ENCODE data around the gene IFIH1. TPM values are rescaled to one million over a fixed set of nuclear protein-coding genes. Genes with fewer than 3 reads are reported as not detected.

The IFIH1 gene
- total RNA-seq, 4 donors from 2014 or later = 7.9 to 15.8 (median 8.7) TPM

GRCh38 chr2:162226836-162227235 lies 91.6 kb downstream of the IFIH1 start:
- TF ChIP-seq POLR2A (IDR thresholded peaks at IDR 0.05) (no peak), CTCF (IDR thresholded peaks at IDR 0.05) (no peak)
- intact Hi-C loops (cut with DNase I; ENCODE audit: low total_unique reads) = no loop called here
- no peak overlapping the region for H3K4me3 ChIP-seq (ENCODE audit: low read depth, poor library complexity, severe bottlenecking)
- no peak for DNase-seq (ENCODE audit: low spot score in 2 of 2)

- H3K4me3 ChIP-seq (ENCODE audit: low read depth, poor library complexity, severe bottlenecking) = no peak overlapping the region
- WGBS, 2 donors = 62 to 65% methylated on average over 11 of the region's 11 CpGs
- peak; percentile 53 to 91 for DNase-seq (ENCODE audit: low spot score in 2 of 2)
- TF ChIP-seq POLR2A (IDR thresholded peaks at IDR 0.05) (no peak), CTCF (IDR thresholded peaks at IDR 0.05) (peak in 1 of 3 donors; percentile 56)
- intact Hi-C loops (cut with DNase I; ENCODE audit: low total_unique reads) = loop anchor here (5.0 kb wide), 1 partner anchor 76 kb away; no protein-coding TSS in a partner anchor
These were observed 97.4 kb downstream of the IFIH1 start for GRCh38 chr2:162221064-162221463.

- no peak for TF ChIP-seq CTCF (IDR thresholded peaks at IDR 0.05)
- no peak for TF ChIP-seq POLR2A (IDR thresholded peaks at IDR 0.05)
- 42 to 51% methylated on average over 1 of the region's 1 CpG for WGBS, 2 donors
- intact Hi-C loops (cut with DNase I; ENCODE audit: low total_unique reads) = loop anchor here (5.0 kb wide), 1 partner anchor 77 kb away; no protein-coding TSS in a partner anchor
- H3K4me3 ChIP-seq (ENCODE audit: low read depth, poor library complexity, severe bottlenecking) = no peak overlapping the region
- DNase-seq (ENCODE audit: low spot score in 2 of 2) = no peak
These were observed 98.1 kb downstream of the IFIH1 start for GRCh38 chr2:162220368-162220767.

GRCh38 chr2:162219426-162219825 lies 99.1 kb downstream of the IFIH1 start:
- no peak for DNase-seq (ENCODE audit: low spot score in 2 of 2)
- no peak overlapping the region for H3K4me3 ChIP-seq (ENCODE audit: low read depth, poor library complexity, severe bottlenecking)
- 50 to 67% methylated on average over 4 of the region's 4 CpGs for WGBS, 2 donors
- intact Hi-C loops (cut with DNase I; ENCODE audit: low total_unique reads) = no loop called here
- TF ChIP-seq POLR2A (IDR thresholded peaks at IDR 0.05) (no peak), CTCF (IDR thresholded peaks at IDR 0.05) (no peak)

- no peak overlapping the region for H3K4me3 ChIP-seq (ENCODE audit: low read depth, poor library complexity, severe bottlenecking)
- WGBS, 2 donors = 57 to 61% methylated on average over 1 of the region's 1 CpG
- intact Hi-C loops (cut with DNase I; ENCODE audit: low total_unique reads) = no loop called here
- no peak for TF ChIP-seq POLR2A (IDR thresholded peaks at IDR 0.05)
- no peak for TF ChIP-seq CTCF (IDR thresholded peaks at IDR 0.05)
- no peak for DNase-seq (ENCODE audit: low spot score in 2 of 2)
These were observed 100.9 kb downstream of the IFIH1 start for GRCh38 chr2:162217598-162217997.

Other genes starting within 250 kb of the IFIH1 start
- 1 to 10 TPM; 3.2 to 6.4 (median 5.1) TPM for gene DPP4, start 244.5 kb downstream of the IFIH1 start, total RNA-seq
- gene GCG, start 166.4 kb downstream of the IFIH1 start, total RNA-seq = not detected
- 1 to 10 TPM; 1.7 to 8.7 (median 2.5) TPM for gene FAP, start 75.2 kb downstream of the IFIH1 start, total RNA-seq
- gene GCA, start 25.4 kb upstream of the IFIH1 start, total RNA-seq = 10 to 100 TPM in 3 of 4 donors, 1 to 10 TPM in 1; 7.5 to 32.6 (median 20.2) TPM